Naive thymus-derived CD4-positive, alpha-beta T cell (primary cell): ENCODE results near the gene CCDC93. TPM values are rescaled to one million over a fixed set of nuclear protein-coding genes. Genes with fewer than 3 reads are reported as not detected.

Experiments used
- ATAC-seq: fragments of 150-1000 bp; cut with Tn5 transposase; 2 replicates; pipeline ENCODE4 v1.10.0; 2021; ENCODE audit warnings: mild to moderate bottlenecking, moderate library complexity
- CTCF ChIA-PET: fragments of 350-600 bp; sonication (Branson Sonifier 250); formaldehyde crosslinking; loops from one replicate; lab custom pipeline; 2021; ENCODE audit warnings: antibody characterized with exemption; lab: Charles Lee
- POLR2A ChIA-PET: fragments of 350-600 bp; sonication (Branson Sonifier 250); formaldehyde crosslinking; loops from one replicate; lab custom pipeline; 2021; ENCODE audit warnings: antibody characterized with exemption, inconsistent platforms; lab: Charles Lee
- DNase-seq, 9 donors: peaks; one replicate each; pipeline versions ENCODE4 v3.0.0 to v3.0.0-alpha.2; 2020 to 2022; ENCODE audit warnings: mixed read lengths in 1 of 9
- H3K27ac ChIP-seq: one replicate; pipeline ENCODE4 v1.7.0; 2013; ENCODE audit warnings: mild to moderate bottlenecking, low read depth, low read length, moderate library complexity
- H3K27me3 ChIP-seq, 2 donors: one replicate each; pipeline ENCODE4 v1.7.0; 2013; ENCODE audit warnings: low read length in 2 of 2, mild to moderate bottlenecking in 2 of 2, moderate library complexity in 2 of 2; ENCODE audit not compliant: control insufficient read depth in 2 of 2, insufficient read depth in 2 of 2
- H3K36me3 ChIP-seq, 3 experiments: 1 replicate in 2 of 3; 2 replicates in 1 of 3; pipeline ENCODE4 v1.7.0; 2013; ENCODE audit warnings: low read length in 3 of 3, mild to moderate bottlenecking in 3 of 3, moderate library complexity in 1 of 3; ENCODE audit not compliant: insufficient read depth in 3 of 3, control insufficient read depth in 2 of 3
- H3K4me1 ChIP-seq, 2 donors: one replicate each; pipeline ENCODE4 v1.7.0; 2013; ENCODE audit warnings: low read length in 2 of 2, mild to moderate bottlenecking in 2 of 2, moderate library complexity in 1 of 2; ENCODE audit not compliant: control insufficient read depth in 2 of 2, insufficient read depth in 2 of 2
- H3K4me3 ChIP-seq: 2 replicates; pipeline ENCODE4 v1.7.0; 2013; ENCODE audit warnings: mild to moderate bottlenecking, low read length
- H3K9me3 ChIP-seq, 3 experiments: 1 replicate in 2 of 3; 2 replicates in 1 of 3; pipeline ENCODE4 v1.7.0; 2013; ENCODE audit warnings: low read length in 3 of 3; ENCODE audit not compliant: control insufficient read depth in 2 of 3
- H3K27ac Mint-ChIP-seq, 9 donors: one replicate each; pipeline ENCODE4 v1.8.0; 2020 to 2022; ENCODE audit warnings: mixed read lengths in 9 of 9, mild to moderate bottlenecking in 8 of 9, moderate library complexity in 5 of 9, inconsistent platforms in 2 of 9
- H3K27me3 Mint-ChIP-seq, 5 donors: one replicate each; pipeline ENCODE4 v1.8.0; 2021 to 2022; ENCODE audit warnings: mixed read lengths in 5 of 5, mild to moderate bottlenecking in 1 of 5
- H3K36me3 Mint-ChIP-seq, 5 donors: one replicate each; pipeline ENCODE4 v1.8.0; 2020 to 2022; ENCODE audit warnings: mixed read lengths in 5 of 5, mild to moderate bottlenecking in 3 of 5, inconsistent platforms in 1 of 5
- H3K4me1 Mint-ChIP-seq, 7 donors: one replicate each; pipeline ENCODE4 v1.8.0; 2020 to 2022; ENCODE audit warnings: mixed read lengths in 7 of 7, mild to moderate bottlenecking in 3 of 7, inconsistent platforms in 1 of 7
- H3K4me3 Mint-ChIP-seq, 10 donors: one replicate each; pipeline ENCODE4 v1.8.0; 2020 to 2022; ENCODE audit warnings: mild to moderate bottlenecking in 10 of 10, mixed read lengths in 10 of 10, moderate library complexity in 6 of 10, inconsistent platforms in 2 of 10
- H3K9me3 Mint-ChIP-seq, 11 donors: one replicate each; pipeline ENCODE4 v1.8.0; 2020 to 2022; ENCODE audit warnings: mixed read lengths in 11 of 11, mild to moderate bottlenecking in 4 of 11, inconsistent platforms in 1 of 11, moderate library complexity in 1 of 11
- intact Hi-C, 2 donors: fragments of 100-400 bp; cut with micrococcal nuclease; formaldehyde crosslinking; loops; one replicate each; pipeline ENCODE4 v1.15.1; 2023
- polyA plus RNA-seq, 2 donors: library from polyadenylated mRNA; unstranded; fragments of 300-500 nt; fragmentation: Illumina TruSeq; gene quantifications; one replicate each; pipeline ENCODE4 v1.2.3, GENCODE V29; 2021
- total RNA-seq, 6 experiments: library from RNA in 5 of 6; stranded (reverse) in 5 of 6; gene quantifications; 1 replicate in 5 of 6; 2 replicates in 1 of 6; pipeline ENCODE4 v1.2.3 and lab custom pipeline; 2021 to 2026

The CCDC93 gene
- total and polyA plus RNA-seq, 7 experiments from 2014 or later = 5.9 to 73.9 (median 47.9) TPM

DNA sequence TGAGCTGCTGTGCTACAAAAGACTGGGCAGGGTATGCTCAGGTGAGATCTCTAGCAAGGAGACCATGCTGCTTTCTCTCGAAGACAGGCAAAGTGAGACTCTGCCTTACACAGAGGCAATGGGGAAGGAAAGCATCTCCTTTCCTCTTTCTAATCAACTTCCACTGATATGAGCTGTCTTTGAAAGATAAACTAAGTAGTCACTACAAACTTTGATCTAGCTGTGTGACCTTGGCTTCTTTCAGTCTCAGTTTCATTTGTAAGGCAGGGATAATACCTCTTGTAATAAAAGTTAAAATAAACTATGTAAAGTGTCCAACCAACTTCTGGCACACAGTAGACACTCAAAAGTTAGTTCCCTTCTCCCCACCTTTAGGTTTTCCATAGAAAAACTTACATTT is 7.5 kb downstream of the CCDC93 start:
- Histone ChIP-seq H3K4me3 (no peak overlapping the region), H3K27me3 (no peaks in the 10 kb centered on the region), H3K27ac (no peak overlapping the region), H3K9me3 (no peaks in the 10 kb centered on the region), H3K36me3 (peaks cover 17 to 50% (median 17%) of the 10 kb centered on the region in 3 experiments), H3K4me1 (peaks cover 0 to 8% of the 10 kb centered on the region in 2 donors)
- H3K27me3 Mint-ChIP-seq = no peaks in the 10 kb centered on the region
- H3K4me3 Mint-ChIP-seq = no peak overlapping the region
- POLR2A ChIA-PET = no interaction called here
- peaks cover 13 to 43% (median 21%) of the 10 kb centered on the region in 5 donors for H3K36me3 Mint-ChIP-seq
- H3K9me3 Mint-ChIP-seq = no peaks in the 10 kb centered on the region
- H3K4me1 Mint-ChIP-seq = peaks cover 19 to 45% (median 36%) of the 10 kb centered on the region in 7 donors
- intact Hi-C loops = no loop called here
- CTCF ChIA-PET = interaction anchor here (1.7 kb wide), 1 partner anchor 41 kb away, joined by 5 read pairs; no protein-coding TSS in a partner anchor
- H3K27ac Mint-ChIP-seq = peak overlapping the region in 3 of 9 donors; percentile 8 to 46 (median 21)
- DNase-seq = no peak
- no peak for ATAC-seq

DNA sequence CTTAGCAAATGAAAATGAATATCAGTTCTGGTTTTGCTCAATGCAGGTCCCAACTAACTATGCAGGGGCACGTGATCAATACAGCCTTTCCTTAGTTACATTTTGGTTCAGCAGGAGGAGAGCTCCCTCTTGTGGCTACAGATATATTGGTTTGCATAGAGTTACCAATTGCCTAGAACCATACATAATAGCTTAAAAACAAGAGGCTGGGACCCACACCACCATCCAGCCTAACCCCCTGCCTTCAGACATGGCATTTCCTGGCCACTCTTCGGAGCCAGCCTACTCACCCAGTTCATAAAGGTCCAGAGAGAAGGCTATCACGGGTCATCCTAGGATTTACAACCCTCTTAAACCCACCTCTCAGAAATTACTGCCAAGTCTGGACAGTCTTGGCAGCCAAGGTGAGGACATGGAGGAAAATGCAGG is 10.5 kb downstream of the CCDC93 start:
- POLR2A ChIA-PET = interaction anchor here (0.6 to 1.7 kb wide), 5 partner anchors 9 to 189 kb away, joined by 3 to 9 read pairs (median 4); partner anchors contain the start of genes CCDC93 and DDX18
- CTCF ChIA-PET = interaction anchor here (1.0 to 3.8 kb wide), 15 partner anchors 8 to 189 kb away, joined by 3 to 21 read pairs (median 5); partner anchors contain the start of genes CCDC93 and DDX18
- Mint-ChIP-seq H3K9me3 (no peaks in the 10 kb centered on the region), H3K27me3 (no peaks in the 10 kb centered on the region), H3K4me1 (peaks cover 11 to 35% (median 27%) of the 10 kb centered on the region in 7 donors), H3K4me3 (no peak overlapping the region), H3K27ac (peak overlapping the region in 7 of 9 donors; percentile 9 to 84 (median 59)), H3K36me3 (peaks cover 15 to 57% (median 43%) of the 10 kb centered on the region in 5 donors)
- ATAC-seq (peak; percentile 99), DNase-seq (peak in 8 of 9 donors; percentile 26 to 77 (median 68))
- Histone ChIP-seq H3K9me3 (no peaks in the 10 kb centered on the region), H3K27me3 (no peaks in the 10 kb centered on the region), H3K36me3 (peaks cover 18 to 76% (median 28%) of the 10 kb centered on the region in 3 experiments), H3K4me3 (no peak overlapping the region), H3K27ac (no peak overlapping the region), H3K4me1 (peaks cover 0 to 8% of the 10 kb centered on the region in 2 donors)
- intact Hi-C loops = loop anchor here (1.0 to 2.0 kb wide), 7 partner anchors 10 to 533 kb away; partner anchors contain the start of genes DDX18 (in 2 of the 2) and CCDC93 (in 1 of the 2)

DNA sequence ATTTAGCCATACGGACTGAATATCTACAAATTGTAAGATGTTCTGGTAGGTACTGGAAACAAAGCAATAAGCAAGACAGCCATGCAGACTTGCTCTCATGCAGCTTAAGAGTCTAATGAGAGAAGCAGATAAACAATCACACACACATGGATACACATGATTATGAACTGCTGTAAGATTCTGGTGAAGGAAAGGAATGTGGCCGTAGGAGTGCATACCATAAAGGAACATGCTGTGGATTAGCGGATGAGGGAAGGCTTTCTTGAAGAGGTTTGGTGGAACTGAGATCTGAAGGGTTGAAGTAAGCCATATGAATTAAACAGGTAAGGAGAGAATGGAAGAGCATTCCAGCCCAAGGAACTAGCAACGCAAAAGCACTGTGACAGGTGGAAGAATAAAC is 13.8 kb downstream of the CCDC93 start:
- intact Hi-C loops = no loop called here
- Mint-ChIP-seq H3K4me1 (peaks cover 6 to 28% (median 26%) of the 10 kb centered on the region in 7 donors), H3K27me3 (no peaks in the 10 kb centered on the region), H3K4me3 (no peak overlapping the region), H3K27ac (peak overlapping the region in 2 of 9 donors; percentile 38 to 49), H3K36me3 (peaks cover 13 to 66% (median 52%) of the 10 kb centered on the region in 5 donors), H3K9me3 (no peaks in the 10 kb centered on the region)
- DNase-seq (no peak), ATAC-seq (no peak)
- peaks cover 17 to 79% (median 27%) of the 10 kb centered on the region in 3 experiments for H3K36me3 ChIP-seq
- CTCF ChIA-PET = interaction anchor here (0.6 kb wide), 1 partner anchor 43 kb away, joined by 3 read pairs; no protein-coding TSS in a partner anchor
- H3K9me3 ChIP-seq = no peaks in the 10 kb centered on the region
- H3K27me3 ChIP-seq = no peaks in the 10 kb centered on the region
- POLR2A ChIA-PET = no interaction called here
- no peak overlapping the region for H3K27ac ChIP-seq
- no peak overlapping the region for H3K4me3 ChIP-seq
- peaks cover 0 to 8% of the 10 kb centered on the region in 2 donors for H3K4me1 ChIP-seq

DNA sequence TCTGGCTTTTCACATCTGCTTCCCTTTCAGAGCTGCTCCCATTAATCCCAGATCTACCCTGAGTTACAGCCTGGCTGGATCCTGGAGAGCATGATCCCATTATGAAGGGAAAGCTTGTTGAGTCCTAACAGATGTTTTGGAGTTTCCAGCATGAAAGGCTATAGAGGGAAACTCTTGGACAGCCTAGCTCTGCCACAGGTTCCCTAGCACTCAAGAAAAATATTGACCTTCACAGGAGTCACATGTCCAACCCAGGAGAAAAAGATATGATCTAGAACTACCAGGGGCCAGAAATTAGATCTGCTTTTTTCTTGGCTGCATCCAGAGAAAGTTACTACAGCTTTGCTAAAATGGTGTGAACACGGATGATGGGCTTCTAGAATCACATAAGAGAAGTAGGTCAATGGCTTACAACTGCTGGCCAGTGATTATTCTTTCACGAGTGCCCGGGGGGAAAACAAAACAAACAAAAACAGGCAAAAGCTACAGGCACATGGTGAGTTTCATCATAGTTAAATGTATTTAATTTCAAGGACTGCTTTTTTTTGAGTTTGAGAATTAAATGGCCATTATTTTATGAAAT is 15.9 kb downstream of the CCDC93 start:
- Histone ChIP-seq H3K27ac (no peak overlapping the region), H3K27me3 (no peaks in the 10 kb centered on the region), H3K36me3 (peaks cover 21 to 87% (median 32%) of the 10 kb centered on the region in 3 experiments), H3K4me1 (peaks cover 0 to 2% of the 10 kb centered on the region in 2 donors), H3K9me3 (no peaks in the 10 kb centered on the region), H3K4me3 (no peak overlapping the region)
- Mint-ChIP-seq H3K36me3 (peaks cover 10 to 76% (median 51%) of the 10 kb centered on the region in 5 donors), H3K27ac (peak overlapping the region in 1 of 9 donors; percentile 64), H3K27me3 (no peaks in the 10 kb centered on the region), H3K4me3 (no peak overlapping the region), H3K9me3 (no peaks in the 10 kb centered on the region), H3K4me1 (peaks cover under 1 to 24% (median 15%) of the 10 kb centered on the region in 7 donors)
- DNase-seq (no peak), ATAC-seq (no peak)
- CTCF ChIA-PET = no interaction called here
- intact Hi-C loops = no loop called here
- POLR2A ChIA-PET = no interaction called here

DNA sequence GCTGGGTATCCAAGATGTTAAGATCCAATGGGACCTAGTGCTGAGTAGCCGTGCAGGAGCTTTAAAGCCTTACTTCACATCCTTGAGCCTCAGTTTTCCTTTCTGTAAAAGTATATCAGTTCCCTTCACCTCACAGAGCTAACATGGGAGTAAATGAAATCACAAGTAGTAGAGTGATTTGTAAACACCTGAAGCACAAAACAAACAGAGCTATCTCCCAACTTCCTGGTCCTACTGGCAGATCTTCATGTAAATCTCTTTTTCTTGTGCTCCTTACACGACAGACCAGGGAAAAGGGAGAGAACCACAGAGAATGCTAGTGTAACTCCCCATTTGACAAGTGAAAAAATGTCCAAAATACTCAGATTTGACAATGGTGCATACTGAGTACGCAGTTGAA is 17.3 kb downstream of the CCDC93 start:
- Histone ChIP-seq H3K27me3 (no peaks in the 10 kb centered on the region), H3K4me1 (no peaks in the 10 kb centered on the region), H3K27ac (no peak overlapping the region), H3K4me3 (no peak overlapping the region), H3K9me3 (no peaks in the 10 kb centered on the region), H3K36me3 (peaks cover 21 to 90% (median 24%) of the 10 kb centered on the region in 3 experiments)
- ATAC-seq (no peak), DNase-seq (no peak)
- ChIA-PET POLR2A (no interaction called here), CTCF (interaction anchor here (1.2 to 2.8 kb wide), 2 partner anchors 8 to 10 kb away, joined by 3 to 11 read pairs; no protein-coding TSS in a partner anchor)
- peaks cover 0 to 24% (median 9%) of the 10 kb centered on the region in 7 donors for H3K4me1 Mint-ChIP-seq
- H3K27me3 Mint-ChIP-seq = no peaks in the 10 kb centered on the region
- intact Hi-C loops = no loop called here
- peaks cover 15 to 82% (median 59%) of the 10 kb centered on the region in 5 donors for H3K36me3 Mint-ChIP-seq
- no peaks in the 10 kb centered on the region for H3K9me3 Mint-ChIP-seq
- no peak overlapping the region for H3K4me3 Mint-ChIP-seq
- no peak overlapping the region for H3K27ac Mint-ChIP-seq

DNA sequence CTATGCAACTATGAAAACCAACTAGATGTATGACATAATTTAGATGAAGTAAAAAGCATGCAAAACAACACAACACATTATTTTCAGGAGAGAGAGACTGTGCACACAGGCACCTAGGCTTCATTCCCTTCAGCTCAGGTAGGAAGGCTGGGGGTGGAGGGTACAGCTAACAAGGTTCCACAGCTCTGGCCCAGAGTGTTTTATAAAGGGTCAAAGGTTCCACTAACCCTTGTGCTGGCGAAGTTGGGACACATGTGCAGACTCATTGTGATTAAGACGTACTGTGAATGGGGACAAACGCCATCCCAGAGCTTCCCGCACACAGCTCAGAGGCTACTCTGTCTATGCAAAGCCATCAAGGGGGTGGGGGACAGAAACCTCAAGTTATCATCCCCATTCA is 19.1 kb downstream of the CCDC93 start:
- Histone ChIP-seq H3K4me1 (no peaks in the 10 kb centered on the region), H3K9me3 (no peaks in the 10 kb centered on the region), H3K36me3 (peaks cover 12 to 91% (median 25%) of the 10 kb centered on the region in 3 experiments), H3K27ac (no peak overlapping the region), H3K27me3 (no peaks in the 10 kb centered on the region), H3K4me3 (no peak overlapping the region)
- Mint-ChIP-seq H3K27me3 (no peaks in the 10 kb centered on the region), H3K36me3 (peaks cover 20 to 82% (median 54%) of the 10 kb centered on the region in 5 donors), H3K4me3 (no peak overlapping the region), H3K27ac (no peak overlapping the region), H3K4me1 (peaks cover 0 to 17% (median 10%) of the 10 kb centered on the region in 7 donors), H3K9me3 (no peaks in the 10 kb centered on the region)
- intact Hi-C loops = no loop called here
- POLR2A ChIA-PET = no interaction called here
- CTCF ChIA-PET = interaction anchor here (2.8 kb wide), 1 partner anchor 10 kb away, joined by 11 read pairs; no protein-coding TSS in a partner anchor
- DNase-seq = no peak
- ATAC-seq = no peak
